GM12874 (cell line): ENCODE data around the gene ENOX2.

Experiments used
- CTCF ChIP-seq: IDR thresholded peaks from 2 replicates; pipeline ENCODE4 v1.5.1; 2011; ENCODE audit warnings: low read depth, mild to moderate bottlenecking, control low read depth, low read length, moderate library complexity; ENCODE audit not compliant: insufficient read depth

Gene ENOX2

GRCh38 chrX:130769835-130770234 is 133.2 kb downstream of the ENOX2 start:
- no peak for TF ChIP-seq CTCF

GRCh38 chrX:130758072-130758471 is 144.9 kb downstream of the ENOX2 start:
- TF ChIP-seq CTCF, result no peak

- no peak for TF ChIP-seq CTCF
Measured at GRCh38 chrX:130756233-130756632, 146.8 kb downstream of the ENOX2 start.

- TF ChIP-seq CTCF, result no peak
Measured at GRCh38 chrX:130754353-130754752, 148.7 kb downstream of the ENOX2 start.

GRCh38 chrX:130746709-130747342 is 156.2 kb downstream of the ENOX2 start:
- TF ChIP-seq CTCF, result no peak

- no peak for TF ChIP-seq CTCF
Measured at GRCh38 chrX:130746077-130746476, 156.9 kb downstream of the ENOX2 start.

GRCh38 chrX:130741584-130741983 is 161.4 kb downstream of the ENOX2 start:
- TF ChIP-seq CTCF, result no peak
